HG02970 (cell line): Measurements from ENCODE around the gene SFSWAP.
"Not testable (repeated sequence)": the region's sequence is repeated elsewhere in the genome, so short reads cannot be mapped to it uniquely, and the experiment has no call there.

Experiments
- ATAC-seq: cut with Tn5 transposase; IDR thresholded peaks from one replicate; pipeline ENCODE4 v1.9.1; 2021; ENCODE audit warnings: mild to moderate bottlenecking, moderate library complexity, moderate number of reproducible peaks; ENCODE audit not compliant: unreplicated experiment, low FRiP score

The SFSWAP gene

GRCh38 chr12:131734336-131735152, 23.7 kb downstream of the SFSWAP start:
- ATAC-seq: no peak

- ATAC-seq: no peak
These were observed 24.2 kb downstream of the SFSWAP start for GRCh38 chr12:131735153-131735456.

- ATAC-seq: no peak
These were observed 24.9 kb downstream of the SFSWAP start for GRCh38 chr12:131735476-131736445.

GRCh38 chr12:131736446-131737149, 25.7 kb downstream of the SFSWAP start:
- ATAC-seq: no peak

GRCh38 chr12:131737150-131737827, 26.4 kb downstream of the SFSWAP start:
- no peak for ATAC-seq

GRCh38 chr12:131738196-131738595, 27.3 kb downstream of the SFSWAP start:
- no peak for ATAC-seq

GRCh38 chr12:131740626-131741025, 29.7 kb downstream of the SFSWAP start:
- ATAC-seq: no peak

GRCh38 chr12:131742761-131743160, 31.9 kb downstream of the SFSWAP start:
- ATAC-seq: not testable (repeated sequence)

GRCh38 chr12:131743410-131743809, 32.5 kb downstream of the SFSWAP start:
- ATAC-seq: not testable (repeated sequence)

GRCh38 chr12:131743880-131744279, 33.0 kb downstream of the SFSWAP start:
- ATAC-seq: not testable (repeated sequence)

GRCh38 chr12:131744675-131745074, 33.8 kb downstream of the SFSWAP start:
- ATAC-seq: not testable (repeated sequence)

GRCh38 chr12:131745706-131746105, 34.8 kb downstream of the SFSWAP start:
- ATAC-seq: no peak

- no peak for ATAC-seq
These were observed 36.6 kb downstream of the SFSWAP start for GRCh38 chr12:131747276-131748177.

- no peak for ATAC-seq
These were observed 38.9 kb downstream of the SFSWAP start for GRCh38 chr12:131749618-131750315.

- ATAC-seq: no peak
These were observed 40.4 kb downstream of the SFSWAP start for GRCh38 chr12:131751335-131751734.

- no peak for ATAC-seq
These were observed 41.6 kb downstream of the SFSWAP start for GRCh38 chr12:131752451-131752850.

- no peak for ATAC-seq
These were observed 42.1 kb downstream of the SFSWAP start for GRCh38 chr12:131753005-131753404.

- no peak for ATAC-seq
These were observed 42.9 kb downstream of the SFSWAP start for GRCh38 chr12:131753757-131754156.

GRCh38 chr12:131754184-131754583, 43.3 kb downstream of the SFSWAP start:
- ATAC-seq: no peak
